Adrenal gland (tissue), 12 donors: ENCODE data around the gene DLGAP1. TPM values are rescaled to one million over a fixed set of nuclear protein-coding genes. Genes with fewer than 3 reads are reported as not detected.

Source experiments
- DNase-seq, 7 donors: peaks; one replicate each; pipeline ENCODE4 v3.0.0-alpha.2; 2019 to 2020
- H3K27ac ChIP-seq, 5 donors: fragments of 200-600 bp; sonication (generic) in 4 of 5; 1 replicate in 3 of 5; 2 replicates in 2 of 5; pipeline versions ENCODE4 v1.5.1 to v1.8.0; 2016 to 2020; ENCODE audit warnings: mild to moderate bottlenecking in 1 of 5
- H3K27me3 ChIP-seq: fragments of 200-600 bp; 2 replicates; pipeline ENCODE4 v1.8.0; 2021
- H3K36me3 ChIP-seq, 2 donors: fragments of 200-600 bp; replicated peaks in 1 of 2; 1 replicate in 1 of 2; 2 replicates in 1 of 2; pipeline versions ENCODE4 v1.5.1 to v1.8.0; 2018 to 2022
- H3K4me1 ChIP-seq, 2 donors: fragments of 200-600 bp; replicated peaks in 1 of 2; 1 replicate in 1 of 2; 2 replicates in 1 of 2; pipeline versions ENCODE4 v1.5.1 to v1.8.0; 2018 to 2021
- H3K4me3 ChIP-seq, 4 donors: fragments of 200-600 bp; sonication (generic) in 3 of 4; one replicate each; pipeline ENCODE4 v1.5.1; 2016 to 2018
- H3K9me3 ChIP-seq, 3 donors: fragments of 200-600 bp; sonication (generic) in 1 of 3; replicated peaks in 1 of 3; 1 replicate in 2 of 3; 2 replicates in 1 of 3; pipeline versions ENCODE4 v1.5.1 to v1.8.0; 2016 to 2021
- CTCF ChIP-seq, 6 experiments: fragments of 450-650 bp in 4 of 6; fragments of 200-600 bp in 2 of 6; sonication (generic) in 1 of 6; IDR thresholded peaks; 1 replicate in 5 of 6; 2 replicates in 1 of 6; pipeline versions ENCODE4 v1.5.1 to v1.8.0; 2016 to 2021; ENCODE audit warnings: antibody characterized with exemption in 6 of 6, mild to moderate bottlenecking in 2 of 6, moderate library complexity in 1 of 6
- POLR2A ChIP-seq, 2 donors: fragments of 450-650 bp; IDR thresholded peaks; one replicate each; pipeline ENCODE4 v1.6.1; 2017; ENCODE audit warnings: antibody characterized with exemption in 2 of 2, mild to moderate bottlenecking in 2 of 2, moderate library complexity in 1 of 2
- WGBS, 4 donors: extraction: QIAGEN DNeasy Blood & Tissue Kit in 2 of 4; methylation state at CpG; one replicate each; pipeline versions ENCODE4 v1.1.5 to v1.1.7; 2013 to 2017; 5-methylcytosine and 5-hydroxymethylcytosine counted together
- intact Hi-C, 2 donors: fragments of 100-400 bp; cut with DNase I; formaldehyde crosslinking; loops; one replicate each; pipeline versions ENCODE4 v1.14.1 to v1.15.0; 2022 to 2023
- polyA plus RNA-seq, 3 donors: library from polyadenylated mRNA; stranded (reverse); fragments of 200-250 nt in 2 of 3; fragments of 350-450 nt in 1 of 3; fragmentation: Illumina TruSeq in 1 of 3; extraction: RNeasy Lipid Tissue Mini Kit (QIAGEN cat#74804) in 1 of 3; gene quantifications; one replicate each; pipeline ENCODE4 v1.2.3, GENCODE V29; 2013 to 2014
- total RNA-seq, 9 donors: library from RNA; depleted of rRNA in 4 of 9; stranded (reverse); fragments of >200 nt in 4 of 9; fragments of 120-200 nt in 1 of 9; fragmentation: NEBNext Ultra II Directional in 1 of 9; extraction: Animal tissue kit (Norgen Biotek cat#: 25700) in 1 of 9; gene quantifications; one replicate each; pipeline versions ENCODE4 v1.1.0 to v1.2.4, GENCODE V29; 2013 to 2023
- donor health status: healthy with polysubstance abuse.
- donor health status: Bipolar disorder and iron deficiency.
- donor health status: DM: yes; HTN: yes; CAD: no.
- donor health status: DM: no; HTN: no; CAD: no.
- donor health status: DM: no; HTN: no; CAD: no.
- donor health status: DM: yes; HTN: yes; CAD: no.

The DLGAP1 gene
- total and polyA plus RNA-seq, 12 donors = 1.7 to 30.9 (median 12.9) TPM

GRCh38 chr18:4276953-4277585 is 178.0 kb downstream of the DLGAP1 start:
- Histone ChIP-seq H3K9me3 (no peaks in the 10 kb centered on the region), H3K36me3 (no peaks in the 10 kb centered on the region), H3K4me1 (no peaks in the 10 kb centered on the region), H3K4me3 (no peak overlapping the region), H3K27ac (no peak overlapping the region), H3K27me3 (no peaks in the 10 kb centered on the region)
- intact Hi-C loops = no loop called here
- DNase-seq = no peak
- TF ChIP-seq POLR2A (IDR thresholded peaks at IDR 0.05) (no peak), CTCF (IDR thresholded peaks at IDR 0.05) (no peak)
- WGBS, 4 donors = 78 to 83% (median 79%) methylated on average over 5 of the region's 5 CpGs

GRCh38 chr18:4271952-4272351 is 183.2 kb downstream of the DLGAP1 start:
- H3K9me3 ChIP-seq = no peaks in the 10 kb centered on the region
- no peaks in the 10 kb centered on the region for H3K36me3 ChIP-seq
- no peak overlapping the region for H3K27ac ChIP-seq
- DNase-seq = no peak
- no peaks in the 10 kb centered on the region for H3K4me1 ChIP-seq
- no peaks in the 10 kb centered on the region for H3K27me3 ChIP-seq
- intact Hi-C loops = no loop called here
- no peak overlapping the region for H3K4me3 ChIP-seq
- no peak for TF ChIP-seq CTCF (IDR thresholded peaks at IDR 0.05)
- no peak for TF ChIP-seq POLR2A (IDR thresholded peaks at IDR 0.05)
- 85 to 90% (median 86%) methylated on average over 2 of the region's 2 CpGs for WGBS, 4 donors

- 68 to 76% (median 70%) methylated on average over 2 of the region's 2 CpGs for WGBS, 4 donors
- Histone ChIP-seq H3K36me3 (no peaks in the 10 kb centered on the region), H3K27me3 (no peaks in the 10 kb centered on the region)
These were observed 184.1 kb downstream of the DLGAP1 start for GRCh38 chr18:4270988-4271387.

GRCh38 chr18:4270016-4270415 is 185.1 kb downstream of the DLGAP1 start:
- intact Hi-C loops = no loop called here
- Histone ChIP-seq H3K27me3 (no peaks in the 10 kb centered on the region), H3K36me3 (no peaks in the 10 kb centered on the region), H3K27ac (no peak overlapping the region), H3K9me3 (no peaks in the 10 kb centered on the region), H3K4me3 (no peak overlapping the region), H3K4me1 (no peaks in the 10 kb centered on the region)
- DNase-seq = no peak
- 63 to 83% (median 74%) methylated on average over 3 of the region's 3 CpGs for WGBS, 4 donors
- TF ChIP-seq CTCF (IDR thresholded peaks at IDR 0.05) (no peak), POLR2A (IDR thresholded peaks at IDR 0.05) (no peak)

More at GRCh38 chr18:4270988-4271387, 184.1 kb downstream of the DLGAP1 start:
- intact Hi-C loops = no loop called here
- no peak for DNase-seq
- H3K4me3 ChIP-seq = no peak overlapping the region
- H3K27ac ChIP-seq = no peak overlapping the region
- H3K9me3 ChIP-seq = no peaks in the 10 kb centered on the region
- TF ChIP-seq CTCF (IDR thresholded peaks at IDR 0.05) (no peak), POLR2A (IDR thresholded peaks at IDR 0.05) (no peak)
- no peaks in the 10 kb centered on the region for H3K4me1 ChIP-seq
